ENCODE data around the gene CFC1B. TPM values are rescaled to one million over a fixed set of nuclear protein-coding genes. Genes with fewer than 3 reads are reported as not detected.
"Not testable (repeated sequence)": the region's sequence is repeated elsewhere in the genome, so short reads cannot be mapped to it uniquely, and the experiment has no call there.

The CFC1B gene
- total RNA-seq, 1 donor from 2014 or later: not detected

GRCh38 chr2:130566165-130566564 lies 45.1 kb downstream of the CFC1B start:
- not testable (repeated sequence) for DNase-seq (ENCODE audit: low read depth in 2 of 2)

- not testable (repeated sequence) for DNase-seq (ENCODE audit: low read depth in 2 of 2)
Measured at GRCh38 chr2:130571929-130572328, 50.9 kb downstream of the CFC1B start.

GRCh38 chr2:130574230-130574629 lies 53.2 kb downstream of the CFC1B start:
- not testable (repeated sequence) for DNase-seq (ENCODE audit: low read depth in 2 of 2)

GRCh38 chr2:130576209-130576784 lies 55.3 kb downstream of the CFC1B start:
- DNase-seq (ENCODE audit: low read depth in 2 of 2): not testable (repeated sequence)

GRCh38 chr2:130577559-130577958 lies 56.5 kb downstream of the CFC1B start:
- DNase-seq (ENCODE audit: low read depth in 2 of 2): not testable (repeated sequence)

Other genes starting within 250 kb of the CFC1B start
- 63.9 and 88.7 TPM in 2 replicates for gene IMP4, start 178.3 kb upstream of the CFC1B start, total RNA-seq
- gene PTPN18, start 165.2 kb upstream of the CFC1B start, total RNA-seq: 18.7 and 36.3 TPM in 2 replicates
- gene POTEI, start 11.9 kb upstream of the CFC1B start, total RNA-seq: 0.22 and 0.79 TPM in 2 replicates
- gene CFC1, start 78.4 kb downstream of the CFC1B start, total RNA-seq: not detected in 2 replicates
- 0.22 and 0.60 TPM in 2 replicates for gene POTEJ, start 90.2 kb downstream of the CFC1B start, total RNA-seq
- not detected in 2 replicates for gene GPR148, start 207.8 kb downstream of the CFC1B start, total RNA-seq
- gene AMER3, start 234.3 kb downstream of the CFC1B start, total RNA-seq: not detected in 2 replicates

All from lung microvascular endothelial cell (primary cell).